ENCODE measurements around the gene NOCT. TPM values are rescaled to one million over a fixed set of nuclear protein-coding genes. Genes with fewer than 3 reads are reported as not detected.

NOCT gene
- total RNA-seq, 1 experiment from 2014 or later = 21.5 TPM

DNA sequence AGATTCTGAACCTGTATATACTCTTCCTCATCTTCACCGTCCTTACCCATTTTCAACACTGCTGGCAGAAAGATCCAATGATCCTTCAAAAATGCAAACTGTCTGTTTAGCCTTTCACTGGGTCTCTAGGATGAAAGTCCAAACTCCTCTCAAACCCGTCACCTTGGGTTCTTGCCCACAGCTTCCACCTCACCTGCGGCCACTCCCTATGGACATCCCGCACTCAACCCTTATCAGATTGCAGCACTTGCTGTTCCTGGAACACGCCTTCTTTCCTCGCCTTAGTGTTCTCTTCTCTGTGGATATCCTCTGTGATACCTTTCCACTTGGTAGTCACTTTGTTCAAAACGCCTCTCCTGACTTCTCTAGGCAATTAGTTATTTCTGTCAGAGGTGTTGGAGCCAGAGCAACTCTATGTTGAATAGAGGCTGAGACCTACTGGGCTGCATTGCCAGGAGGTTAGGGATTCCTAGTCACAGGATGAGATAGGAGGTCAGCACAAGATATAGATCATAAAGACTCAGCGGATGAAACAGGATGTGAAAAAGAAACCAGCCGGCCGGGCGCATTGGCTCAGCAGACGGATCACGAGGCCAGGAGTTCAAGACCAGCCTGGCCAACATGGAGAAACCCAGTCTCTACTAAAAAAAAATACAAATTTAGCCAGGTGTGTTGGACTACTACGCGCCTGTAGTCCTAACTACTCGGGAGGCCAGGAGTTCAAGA, 4.2 kb upstream of the NOCT start:
- no peak for DNase-seq
- H3K27me3 ChIP-seq (replicated peaks; ENCODE audit: control insufficient read depth, insufficient read depth, low read length) = no peaks in the 10 kb centered on the region
- peaks cover 27% of the 10 kb centered on the region for H3K4me1 Mint-ChIP-seq (ENCODE audit: low read depth, unreplicated experiment)
- H3K4me1 ChIP-seq = peaks cover 13% of the 10 kb centered on the region
- H3K27me3 Mint-ChIP-seq (ENCODE audit: insufficient read depth, unreplicated experiment) = no peaks in the 10 kb centered on the region
- peaks cover 3% of the 10 kb centered on the region; the same call in 1 of the 2 replicates for H3K9me3 ChIP-seq
- no peak overlapping the region for H3K4me3 ChIP-seq (ENCODE audit: low read depth, low read length)
- TF ChIP-seq, protein P1, sequence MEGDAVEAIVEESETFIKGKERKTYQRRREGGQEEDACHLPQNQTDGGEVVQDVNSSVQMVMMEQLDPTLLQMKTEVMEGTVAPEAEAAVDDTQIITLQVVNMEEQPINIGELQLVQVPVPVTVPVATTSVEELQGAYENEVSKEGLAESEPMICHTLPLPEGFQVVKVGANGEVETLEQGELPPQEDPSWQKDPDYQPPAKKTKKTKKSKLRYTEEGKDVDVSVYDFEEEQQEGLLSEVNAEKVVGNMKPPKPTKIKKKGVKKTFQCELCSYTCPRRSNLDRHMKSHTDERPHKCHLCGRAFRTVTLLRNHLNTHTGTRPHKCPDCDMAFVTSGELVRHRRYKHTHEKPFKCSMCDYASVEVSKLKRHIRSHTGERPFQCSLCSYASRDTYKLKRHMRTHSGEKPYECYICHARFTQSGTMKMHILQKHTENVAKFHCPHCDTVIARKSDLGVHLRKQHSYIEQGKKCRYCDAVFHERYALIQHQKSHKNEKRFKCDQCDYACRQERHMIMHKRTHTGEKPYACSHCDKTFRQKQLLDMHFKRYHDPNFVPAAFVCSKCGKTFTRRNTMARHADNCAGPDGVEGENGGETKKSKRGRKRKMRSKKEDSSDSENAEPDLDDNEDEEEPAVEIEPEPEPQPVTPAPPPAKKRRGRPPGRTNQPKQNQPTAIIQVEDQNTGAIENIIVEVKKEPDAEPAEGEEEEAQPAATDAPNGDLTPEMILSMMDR (IDR thresholded peaks at IDR 0.05; ENCODE audit: insufficient read depth in 1 of 2, low read depth in 1 of 2, low read length in 1 of 2, severe bottlenecking in 1 of 2, unreplicated experiment in 1 of 2) = no peak
- no peaks in the 10 kb centered on the region for H3K9me3 Mint-ChIP-seq (ENCODE audit: unreplicated experiment)
- H3K27ac Mint-ChIP-seq (ENCODE audit: unreplicated experiment) = peak overlapping the region; percentile 11
- intact Hi-C loops (cut with micrococcal nuclease; ENCODE audit: unreplicated experiment) = no loop called here
- no peak overlapping the region for H3K4me3 Mint-ChIP-seq (ENCODE audit: unreplicated experiment)
- no TSS peak for BruUV-seq (replicated peaks)
- ChIA-PET CTCF (no interaction called here), POLR2A (no interaction called here)
- peaks cover 19% of the 10 kb centered on the region for H3K36me3 Mint-ChIP-seq (ENCODE audit: insufficient read depth, unreplicated experiment)
- no peaks in the 10 kb centered on the region for H3K36me3 ChIP-seq (ENCODE audit: control insufficient read depth, insufficient read depth, low read length)

GRCh38 chr4:139014371-139015268, 961 bp upstream of the NOCT start:
- H3K9me3 Mint-ChIP-seq (ENCODE audit: unreplicated experiment) = no peaks in the 10 kb centered on the region
- H3K4me1 ChIP-seq = peaks cover 29% of the 10 kb centered on the region
- no peaks in the 10 kb centered on the region for H3K36me3 ChIP-seq (ENCODE audit: control insufficient read depth, insufficient read depth, low read length)
- no peaks in the 10 kb centered on the region for H3K9me3 ChIP-seq
- peaks cover 35% of the 10 kb centered on the region for H3K4me1 Mint-ChIP-seq (ENCODE audit: low read depth, unreplicated experiment)
- CTCF ChIA-PET = interaction anchor here (1.0 to 1.8 kb wide), 3 partner anchors 16 to 77 kb away, joined by 3 to 14 read pairs (median 5); no protein-coding TSS in a partner anchor
- no peaks in the 10 kb centered on the region for H3K27me3 ChIP-seq (replicated peaks; ENCODE audit: control insufficient read depth, insufficient read depth, low read length)
- intact Hi-C loops (cut with micrococcal nuclease; ENCODE audit: unreplicated experiment) = loop anchor here (1.0 to 5.0 kb wide), 3 partner anchors 36 to 438 kb away; partner anchors contain the start of gene RAB33B
- H3K36me3 Mint-ChIP-seq (ENCODE audit: insufficient read depth, unreplicated experiment) = peaks cover 46% of the 10 kb centered on the region
- H3K27ac Mint-ChIP-seq (ENCODE audit: unreplicated experiment) = peak overlapping the region; percentile 83
- H3K27me3 Mint-ChIP-seq (ENCODE audit: insufficient read depth, unreplicated experiment) = no peaks in the 10 kb centered on the region
- peak overlapping the region; percentile 76 for H3K4me3 ChIP-seq (ENCODE audit: low read depth, low read length)
- TSS peak; percentile 89 for BruUV-seq (replicated peaks)
- TF ChIP-seq, protein P1 (IDR thresholded peaks at IDR 0.05; ENCODE audit: insufficient read depth in 1 of 2, low read depth in 1 of 2, low read length in 1 of 2, severe bottlenecking in 1 of 2, unreplicated experiment in 1 of 2) = no peak
- peak overlapping the region; percentile 72 for H3K4me3 Mint-ChIP-seq (ENCODE audit: unreplicated experiment)
- POLR2A ChIA-PET = interaction anchor here (0.6 to 1.7 kb wide), 7 partner anchors 8 to 819 kb away, joined by 3 to 11 read pairs (median 3); partner anchors contain the start of gene ELF2
- DNase-seq = peak; percentile 47 to 55

DNA sequence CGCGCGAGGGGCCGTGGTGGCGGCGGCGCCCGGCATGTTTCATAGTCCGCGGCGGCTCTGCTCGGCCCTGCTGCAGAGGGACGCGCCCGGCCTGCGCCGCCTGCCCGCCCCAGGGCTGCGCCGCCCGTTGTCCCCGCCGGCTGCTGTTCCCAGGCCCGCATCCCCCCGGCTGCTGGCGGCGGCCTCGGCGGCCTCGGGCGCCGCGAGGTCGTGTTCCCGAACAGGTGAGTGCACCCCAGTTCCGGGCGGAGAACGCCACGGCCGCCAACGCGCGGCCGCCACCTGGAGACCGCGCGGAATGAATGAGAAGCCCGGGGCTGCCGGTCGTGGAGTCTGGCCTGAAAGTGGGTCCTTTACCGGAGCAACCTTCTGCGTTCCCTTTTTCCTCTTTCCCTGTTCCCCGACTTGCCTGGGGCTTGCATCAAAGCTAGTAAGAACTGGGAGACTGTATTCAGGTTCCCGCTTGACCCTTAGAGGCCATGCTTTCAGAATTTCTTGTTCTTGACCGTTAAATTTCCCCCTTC, 429 bp downstream of the NOCT start:
- ChIA-PET POLR2A (interaction anchor here (0.6 to 1.5 kb wide), 2 partner anchors 161 to 281 kb away, joined by 3 read pairs; partner anchors contain the start of gene ELF2), CTCF (interaction anchor here (0.7 to 1.6 kb wide), 4 partner anchors 14 to 1507 kb away, joined by 3 to 12 read pairs (median 4); no protein-coding TSS in a partner anchor)
- peaks cover 59% of the 10 kb centered on the region for H3K36me3 Mint-ChIP-seq (ENCODE audit: insufficient read depth, unreplicated experiment)
- H3K9me3 Mint-ChIP-seq (ENCODE audit: unreplicated experiment) = no peaks in the 10 kb centered on the region
- Histone ChIP-seq H3K4me3 (ENCODE audit: low read depth, low read length) (peak overlapping the region; percentile 76), H3K27me3 (replicated peaks; ENCODE audit: control insufficient read depth, insufficient read depth, low read length) (no peaks in the 10 kb centered on the region), H3K4me1 (peaks cover 39% of the 10 kb centered on the region), H3K36me3 (ENCODE audit: control insufficient read depth, insufficient read depth, low read length) (no peaks in the 10 kb centered on the region; the same call in 1 of the 2 replicates), H3K9me3 (no peaks in the 10 kb centered on the region)
- BruUV-seq (replicated peaks) = no TSS peak
- TF ChIP-seq, protein P1 (IDR thresholded peaks at IDR 0.05; ENCODE audit: insufficient read depth in 1 of 2, low read depth in 1 of 2, low read length in 1 of 2, severe bottlenecking in 1 of 2, unreplicated experiment in 1 of 2) = no peak
- intact Hi-C loops (cut with micrococcal nuclease; ENCODE audit: unreplicated experiment) = loop anchor here (2.0 to 5.0 kb wide), 2 partner anchors 75 to 436 kb away; partner anchors contain the start of gene RAB33B
- peak overlapping the region; percentile 83 for H3K27ac Mint-ChIP-seq (ENCODE audit: unreplicated experiment)
- peaks cover 32% of the 10 kb centered on the region for H3K4me1 Mint-ChIP-seq (ENCODE audit: low read depth, unreplicated experiment)
- peak in 1 of 2 experiments; percentile 48 for DNase-seq
- no peaks in the 10 kb centered on the region for H3K27me3 Mint-ChIP-seq (ENCODE audit: insufficient read depth, unreplicated experiment)
- peak overlapping the region; percentile 72 for H3K4me3 Mint-ChIP-seq (ENCODE audit: unreplicated experiment)
